HepG2 (cell line): ENCODE data around the gene SCT. TPM values are rescaled to one million over a fixed set of nuclear protein-coding genes. Genes with fewer than 3 reads are reported as not detected.

Experiments
- ASH2L ChIP-seq: fragments of 300-600, 200-600 bp; sonication (generic); IDR thresholded peaks from 2 replicates; pipeline ENCODE4 v1.7.0; 2017; ENCODE audit warnings: low read depth, mild to moderate bottlenecking, moderate library complexity, mixed read lengths, low read length; ENCODE audit not compliant: insufficient read length
- DNMT1 ChIP-seq: sonication (generic); formaldehyde crosslinking; IDR thresholded peaks from 2 replicates; pipeline ENCODE4 v1.5.1; 2020; ENCODE audit warnings: mild to moderate bottlenecking, missing genetic modification reagents
- FOSL2 ChIP-seq: sonication (generic); formaldehyde crosslinking; IDR thresholded peaks from 2 replicates; pipeline ENCODE4 v1.4.0; 2020; ENCODE audit warnings: missing genetic modification reagents
- GZF1 ChIP-seq: sonication (generic); formaldehyde crosslinking; IDR thresholded peaks from 2 replicates; pipeline ENCODE4 v1.5.1; 2020; ENCODE audit warnings: mild to moderate bottlenecking, missing genetic modification reagents
- HOXD1 ChIP-seq: sonication (generic); formaldehyde crosslinking; IDR thresholded peaks from 2 replicates; pipeline ENCODE4 v1.5.0; 2020; ENCODE audit warnings: missing genetic modification reagents
- NR2F6 ChIP-seq, 2 experiments: IDR thresholded peaks; 2 replicates each; pipeline ENCODE4 v1.6.1; 2016; ENCODE audit warnings: antibody characterized with exemption in 1 of 2, mild to moderate bottlenecking in 1 of 2
- RBFOX2 ChIP-seq: fragments of 200-400 bp; formaldehyde crosslinking; IDR thresholded peaks from 2 replicates; pipeline ENCODE4 v1.6.1; 2017; ENCODE audit warnings: low read depth, mild to moderate bottlenecking, low read length
- TGIF2 ChIP-seq: IDR thresholded peaks from 2 replicates; pipeline ENCODE4 v1.6.1; 2016; ENCODE audit warnings: control low read depth, missing compliant biosample characterization
- THAP11 ChIP-seq: IDR thresholded peaks from 2 replicates; pipeline ENCODE4 v1.6.1; 2016; ENCODE audit warnings: missing biosample characterization, missing genetic modification reagents
- ZNF44 ChIP-seq: sonication (generic); formaldehyde crosslinking; IDR thresholded peaks from 2 replicates; pipeline ENCODE4 v1.5.1; 2020; ENCODE audit warnings: mild to moderate bottlenecking, missing genetic modification reagents
- ZNF644 ChIP-seq: IDR thresholded peaks from 2 replicates; pipeline ENCODE4 v1.6.1; 2016; ENCODE audit warnings: low read depth
- polyA plus RNA-seq, 8 experiments: library from polyadenylated mRNA; depleted of rRNA in 3 of 8; stranded (reverse) in 7 of 8; unstranded in 1 of 8; fragments of >200 nt; fragmentation: Illumina TruSeq in 4 of 8; extraction: Trizol in 4 of 8; gene quantifications; 2 replicates each; pipeline versions ENCODE4 v1.2.1 to v1.2.3, GENCODE V29; 2011 to 2016; ENCODE audit warnings: low read depth in 4 of 8, missing spikeins in 1 of 8, mixed read lengths in 1 of 8; ENCODE audit not compliant: insufficient read depth in 1 of 8
- total RNA-seq, 5 experiments: library from RNA; depleted of rRNA; stranded (reverse); fragments of >200 nt; fragmentation: Illumina TruSeq; extraction: Trizol; gene quantifications; 2 replicates each; pipeline ENCODE4 v1.2.3, GENCODE V29; 2016; ENCODE audit warnings: low read depth in 1 of 5
- TF ChIP-seq, protein P1 (sequence below): sonication (generic); formaldehyde crosslinking; IDR thresholded peaks from 2 replicates; pipeline ENCODE4 v1.9.0; 2021; ENCODE audit warnings: missing genetic modification reagents, mild to moderate bottlenecking, borderline replicate concordance
- TF ChIP-seq, protein P2 (sequence below): sonication (generic); formaldehyde crosslinking; IDR thresholded peaks from 2 replicates; pipeline ENCODE4 v1.4.0; 2020; ENCODE audit warnings: missing genetic modification reagents, borderline replicate concordance
- TF ChIP-seq, protein P3 (sequence below): sonication (generic); formaldehyde crosslinking; IDR thresholded peaks from 2 replicates; pipeline ENCODE4 v1.5.0; 2020; ENCODE audit warnings: missing genetic modification reagents, mild to moderate bottlenecking, borderline replicate concordance
- TF ChIP-seq, protein P4 (sequence below): sonication (generic); formaldehyde crosslinking; IDR thresholded peaks from 2 replicates; pipeline ENCODE4 v1.5.0; 2020; ENCODE audit warnings: missing genetic modification reagents
- TF ChIP-seq, protein P5 (sequence below): sonication (generic); formaldehyde crosslinking; IDR thresholded peaks from 2 replicates; pipeline ENCODE4 v1.8.1; 2022; ENCODE audit warnings: low read depth, mild to moderate bottlenecking, missing genetic modification reagents
- TF ChIP-seq, protein P6 (sequence below), 2 experiments: IDR thresholded peaks; 2 replicates each; pipeline ENCODE4 v1.6.1; 2011 to 2012; ENCODE audit warnings: low read length in 2 of 2, borderline replicate concordance in 1 of 2, low read depth in 1 of 2, mild to moderate bottlenecking in 1 of 2, moderate library complexity in 1 of 2

The SCT gene
- total and polyA plus RNA-seq, 2 of the 13 experiments (the other 11 are each of a cell fraction or from before 2014, with no cell fraction given): not detected

DNA sequence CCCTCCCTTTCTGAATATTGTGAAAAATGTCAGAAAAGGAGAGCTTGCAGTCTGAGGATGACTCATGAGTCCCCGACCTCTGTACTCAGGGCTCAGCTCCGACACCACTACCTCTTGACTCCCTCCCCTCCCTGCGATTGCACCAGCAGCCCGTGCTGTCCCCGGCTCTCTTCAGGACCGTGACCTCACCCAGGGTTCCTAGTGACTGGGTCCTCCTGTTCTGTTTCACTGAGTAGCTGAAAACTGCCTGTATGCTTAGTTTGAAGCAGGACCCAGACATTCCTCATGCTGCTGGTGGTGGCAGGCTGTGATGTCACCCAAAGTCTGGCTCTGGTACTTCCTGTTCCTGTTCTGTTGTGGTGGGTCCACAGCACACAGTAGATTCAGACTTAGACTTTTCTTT is 39.0 kb downstream of the SCT start (continued):
- TF ChIP-seq TGIF2 (no peak), RBFOX2 (no peak), ASH2L (no peak), GZF1 (CRISPR knock-in tag) (no peak), THAP11 (peak; percentile 72; the same call in 1 of the 2 replicates), FOSL2 (peak; percentile 99), ZNF44 (CRISPR knock-in tag) (no peak), NR2F6 (IDR thresholded peaks at IDR 0.05) (peak; percentile 69; the same call in 1 of the 2 replicates), NR2F6 (CRISPR knock-in tag; IDR thresholded peaks at IDR 0.05) (peak; percentile 89), DNMT1 (CRISPR knock-in tag) (no peak), ZNF644 (CRISPR knock-in tag) (peak; percentile 16; the same call in 1 of the 2 replicates), HOXD1 (no peak)
- TF ChIP-seq, protein P1, sequence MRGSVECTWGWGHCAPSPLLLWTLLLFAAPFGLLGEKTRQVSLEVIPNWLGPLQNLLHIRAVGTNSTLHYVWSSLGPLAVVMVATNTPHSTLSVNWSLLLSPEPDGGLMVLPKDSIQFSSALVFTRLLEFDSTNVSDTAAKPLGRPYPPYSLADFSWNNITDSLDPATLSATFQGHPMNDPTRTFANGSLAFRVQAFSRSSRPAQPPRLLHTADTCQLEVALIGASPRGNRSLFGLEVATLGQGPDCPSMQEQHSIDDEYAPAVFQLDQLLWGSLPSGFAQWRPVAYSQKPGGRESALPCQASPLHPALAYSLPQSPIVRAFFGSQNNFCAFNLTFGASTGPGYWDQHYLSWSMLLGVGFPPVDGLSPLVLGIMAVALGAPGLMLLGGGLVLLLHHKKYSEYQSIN (CRISPR knock-in tag): no peak
- TF ChIP-seq, protein P2, sequence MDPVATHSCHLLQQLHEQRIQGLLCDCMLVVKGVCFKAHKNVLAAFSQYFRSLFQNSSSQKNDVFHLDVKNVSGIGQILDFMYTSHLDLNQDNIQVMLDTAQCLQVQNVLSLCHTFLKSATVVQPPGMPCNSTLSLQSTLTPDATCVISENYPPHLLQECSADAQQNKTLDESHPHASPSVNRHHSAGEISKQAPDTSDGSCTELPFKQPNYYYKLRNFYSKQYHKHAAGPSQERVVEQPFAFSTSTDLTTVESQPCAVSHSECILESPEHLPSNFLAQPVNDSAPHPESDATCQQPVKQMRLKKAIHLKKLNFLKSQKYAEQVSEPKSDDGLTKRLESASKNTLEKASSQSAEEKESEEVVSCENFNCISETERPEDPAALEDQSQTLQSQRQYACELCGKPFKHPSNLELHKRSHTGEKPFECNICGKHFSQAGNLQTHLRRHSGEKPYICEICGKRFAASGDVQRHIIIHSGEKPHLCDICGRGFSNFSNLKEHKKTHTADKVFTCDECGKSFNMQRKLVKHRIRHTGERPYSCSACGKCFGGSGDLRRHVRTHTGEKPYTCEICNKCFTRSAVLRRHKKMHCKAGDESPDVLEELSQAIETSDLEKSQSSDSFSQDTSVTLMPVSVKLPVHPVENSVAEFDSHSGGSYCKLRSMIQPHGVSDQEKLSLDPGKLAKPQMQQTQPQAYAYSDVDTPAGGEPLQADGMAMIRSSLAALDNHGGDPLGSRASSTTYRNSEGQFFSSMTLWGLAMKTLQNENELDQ (CRISPR knock-in tag): no peak
- TF ChIP-seq, protein P3, sequence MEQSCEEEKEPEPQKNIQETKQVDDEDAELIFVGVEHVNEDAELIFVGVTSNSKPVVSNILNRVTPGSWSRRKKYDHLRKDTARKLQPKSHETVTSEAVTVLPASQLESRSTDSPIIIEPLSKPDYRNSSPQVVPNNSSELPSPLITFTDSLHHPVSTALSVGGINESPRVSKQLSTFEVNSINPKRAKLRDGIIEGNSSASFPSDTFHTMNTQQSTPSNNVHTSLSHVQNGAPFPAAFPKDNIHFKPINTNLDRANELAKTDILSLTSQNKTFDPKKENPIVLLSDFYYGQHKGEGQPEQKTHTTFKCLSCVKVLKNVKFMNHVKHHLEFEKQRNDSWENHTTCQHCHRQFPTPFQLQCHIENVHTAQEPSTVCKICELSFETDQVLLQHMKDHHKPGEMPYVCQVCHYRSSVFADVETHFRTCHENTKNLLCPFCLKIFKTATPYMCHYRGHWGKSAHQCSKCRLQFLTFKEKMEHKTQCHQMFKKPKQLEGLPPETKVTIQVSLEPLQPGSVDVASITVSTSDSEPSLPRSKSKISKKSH (CRISPR knock-in tag): no peak
- TF ChIP-seq, protein P4, sequence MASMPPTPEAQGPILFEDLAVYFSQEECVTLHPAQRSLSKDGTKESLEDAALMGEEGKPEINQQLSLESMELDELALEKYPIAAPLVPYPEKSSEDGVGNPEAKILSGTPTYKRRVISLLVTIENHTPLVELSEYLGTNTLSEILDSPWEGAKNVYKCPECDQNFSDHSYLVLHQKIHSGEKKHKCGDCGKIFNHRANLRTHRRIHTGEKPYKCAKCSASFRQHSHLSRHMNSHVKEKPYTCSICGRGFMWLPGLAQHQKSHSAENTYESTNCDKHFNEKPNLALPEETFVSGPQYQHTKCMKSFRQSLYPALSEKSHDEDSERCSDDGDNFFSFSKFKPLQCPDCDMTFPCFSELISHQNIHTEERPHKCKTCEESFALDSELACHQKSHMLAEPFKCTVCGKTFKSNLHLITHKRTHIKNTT (CRISPR knock-in tag): no peak
- TF ChIP-seq, protein P5, sequence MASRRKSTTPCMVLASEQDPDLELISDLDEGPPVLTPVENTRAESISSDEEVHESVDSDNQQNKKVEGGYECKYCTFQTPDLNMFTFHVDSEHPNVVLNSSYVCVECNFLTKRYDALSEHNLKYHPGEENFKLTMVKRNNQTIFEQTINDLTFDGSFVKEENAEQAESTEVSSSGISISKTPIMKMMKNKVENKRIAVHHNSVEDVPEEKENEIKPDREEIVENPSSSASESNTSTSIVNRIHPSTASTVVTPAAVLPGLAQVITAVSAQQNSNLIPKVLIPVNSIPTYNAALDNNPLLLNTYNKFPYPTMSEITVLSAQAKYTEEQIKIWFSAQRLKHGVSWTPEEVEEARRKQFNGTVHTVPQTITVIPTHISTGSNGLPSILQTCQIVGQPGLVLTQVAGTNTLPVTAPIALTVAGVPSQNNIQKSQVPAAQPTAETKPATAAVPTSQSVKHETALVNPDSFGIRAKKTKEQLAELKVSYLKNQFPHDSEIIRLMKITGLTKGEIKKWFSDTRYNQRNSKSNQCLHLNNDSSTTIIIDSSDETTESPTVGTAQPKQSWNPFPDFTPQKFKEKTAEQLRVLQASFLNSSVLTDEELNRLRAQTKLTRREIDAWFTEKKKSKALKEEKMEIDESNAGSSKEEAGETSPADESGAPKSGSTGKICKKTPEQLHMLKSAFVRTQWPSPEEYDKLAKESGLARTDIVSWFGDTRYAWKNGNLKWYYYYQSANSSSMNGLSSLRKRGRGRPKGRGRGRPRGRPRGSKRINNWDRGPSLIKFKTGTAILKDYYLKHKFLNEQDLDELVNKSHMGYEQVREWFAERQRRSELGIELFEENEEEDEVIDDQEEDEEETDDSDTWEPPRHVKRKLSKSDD (CRISPR knock-in tag): peak; percentile 78
- TF ChIP-seq, protein P6, sequence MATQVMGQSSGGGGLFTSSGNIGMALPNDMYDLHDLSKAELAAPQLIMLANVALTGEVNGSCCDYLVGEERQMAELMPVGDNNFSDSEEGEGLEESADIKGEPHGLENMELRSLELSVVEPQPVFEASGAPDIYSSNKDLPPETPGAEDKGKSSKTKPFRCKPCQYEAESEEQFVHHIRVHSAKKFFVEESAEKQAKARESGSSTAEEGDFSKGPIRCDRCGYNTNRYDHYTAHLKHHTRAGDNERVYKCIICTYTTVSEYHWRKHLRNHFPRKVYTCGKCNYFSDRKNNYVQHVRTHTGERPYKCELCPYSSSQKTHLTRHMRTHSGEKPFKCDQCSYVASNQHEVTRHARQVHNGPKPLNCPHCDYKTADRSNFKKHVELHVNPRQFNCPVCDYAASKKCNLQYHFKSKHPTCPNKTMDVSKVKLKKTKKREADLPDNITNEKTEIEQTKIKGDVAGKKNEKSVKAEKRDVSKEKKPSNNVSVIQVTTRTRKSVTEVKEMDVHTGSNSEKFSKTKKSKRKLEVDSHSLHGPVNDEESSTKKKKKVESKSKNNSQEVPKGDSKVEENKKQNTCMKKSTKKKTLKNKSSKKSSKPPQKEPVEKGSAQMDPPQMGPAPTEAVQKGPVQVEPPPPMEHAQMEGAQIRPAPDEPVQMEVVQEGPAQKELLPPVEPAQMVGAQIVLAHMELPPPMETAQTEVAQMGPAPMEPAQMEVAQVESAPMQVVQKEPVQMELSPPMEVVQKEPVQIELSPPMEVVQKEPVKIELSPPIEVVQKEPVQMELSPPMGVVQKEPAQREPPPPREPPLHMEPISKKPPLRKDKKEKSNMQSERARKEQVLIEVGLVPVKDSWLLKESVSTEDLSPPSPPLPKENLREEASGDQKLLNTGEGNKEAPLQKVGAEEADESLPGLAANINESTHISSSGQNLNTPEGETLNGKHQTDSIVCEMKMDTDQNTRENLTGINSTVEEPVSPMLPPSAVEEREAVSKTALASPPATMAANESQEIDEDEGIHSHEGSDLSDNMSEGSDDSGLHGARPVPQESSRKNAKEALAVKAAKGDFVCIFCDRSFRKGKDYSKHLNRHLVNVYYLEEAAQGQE (IDR thresholded peaks at IDR 0.05; ENCODE audit: borderline replicate concordance in 1 of 2, low read depth in 1 of 2, low read length in 2 of 2): no peak
